GM21526 (cell line): ENCODE data around the gene ADAMTS20.

Experiments used
- ATAC-seq: cut with Tn5 transposase; IDR thresholded peaks from one replicate; pipeline ENCODE4 v1.9.1; 2021; ENCODE audit warnings: moderate library complexity; ENCODE audit not compliant: unreplicated experiment, low FRiP score

ADAMTS20 gene

DNA sequence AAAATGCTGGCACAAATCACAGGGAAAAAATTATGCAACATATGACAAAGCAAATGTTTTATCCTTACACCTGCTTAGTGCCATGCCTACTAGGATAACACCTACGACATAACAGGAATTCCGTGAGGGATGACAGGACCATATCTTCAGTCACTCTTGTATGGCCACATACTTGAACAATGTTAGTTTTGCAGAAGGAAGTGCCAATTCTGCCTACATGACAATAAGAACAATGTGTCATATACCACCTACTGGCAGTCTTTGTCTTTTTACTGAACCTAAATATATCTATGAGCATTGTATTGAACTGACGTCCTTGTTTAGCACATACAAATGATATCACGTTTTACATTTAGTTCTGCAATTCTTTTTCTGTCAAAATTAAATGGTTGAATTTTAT is 234.0 kb downstream of the ADAMTS20 start:
- no peak for ATAC-seq

- no peak for ATAC-seq
Measured at GRCh38 chr12:43317156-43317555, 234.8 kb downstream of the ADAMTS20 start.

DNA sequence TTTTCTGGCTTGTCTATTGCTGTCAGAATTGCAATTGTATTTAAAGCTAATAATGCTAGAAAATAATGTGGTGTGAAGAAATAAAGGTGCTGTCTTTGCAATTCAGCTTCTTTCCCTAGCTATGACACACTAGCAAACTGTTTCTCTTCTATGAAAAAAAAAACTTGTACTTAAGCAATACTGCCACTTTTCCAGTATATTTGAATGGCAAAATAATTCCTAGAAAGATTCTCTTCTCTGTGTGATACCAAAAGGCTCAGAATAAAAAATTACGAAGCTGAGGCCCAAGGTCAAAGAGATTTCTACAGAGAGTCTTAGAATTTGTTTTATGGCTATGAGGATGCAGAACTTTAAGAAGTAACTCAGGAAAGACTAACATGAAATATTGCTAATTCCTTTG is 235.5 kb downstream of the ADAMTS20 start:
- ATAC-seq: no peak

DNA sequence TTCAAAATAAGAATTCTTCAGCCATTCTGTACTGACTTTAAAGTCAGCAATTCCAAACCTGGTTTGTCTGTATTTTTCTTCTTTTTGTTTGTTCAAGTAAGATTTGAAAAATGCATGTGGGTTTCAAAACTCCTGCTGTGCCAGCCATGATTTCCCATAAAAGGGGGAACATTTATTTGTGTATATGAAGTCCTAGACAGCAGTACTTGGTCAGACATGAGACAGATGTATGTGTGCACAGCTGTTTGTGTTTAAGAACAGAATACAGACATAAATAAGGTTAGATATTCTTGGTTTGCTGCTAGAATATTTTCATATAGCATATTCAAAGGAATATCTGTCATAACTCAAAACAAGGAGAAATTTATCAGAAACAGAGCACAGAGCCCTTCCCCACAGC is 236.0 kb downstream of the ADAMTS20 start:
- ATAC-seq: no peak

- ATAC-seq: no peak
Measured at GRCh38 chr12:43312991-43313505, 239.0 kb downstream of the ADAMTS20 start.

GRCh38 chr12:43310596-43310995 is 241.4 kb downstream of the ADAMTS20 start:
- no peak for ATAC-seq

GRCh38 chr12:43309959-43310358 is 242.0 kb downstream of the ADAMTS20 start:
- no peak for ATAC-seq

GRCh38 chr12:43308776-43309175 is 243.2 kb downstream of the ADAMTS20 start:
- no peak for ATAC-seq

DNA sequence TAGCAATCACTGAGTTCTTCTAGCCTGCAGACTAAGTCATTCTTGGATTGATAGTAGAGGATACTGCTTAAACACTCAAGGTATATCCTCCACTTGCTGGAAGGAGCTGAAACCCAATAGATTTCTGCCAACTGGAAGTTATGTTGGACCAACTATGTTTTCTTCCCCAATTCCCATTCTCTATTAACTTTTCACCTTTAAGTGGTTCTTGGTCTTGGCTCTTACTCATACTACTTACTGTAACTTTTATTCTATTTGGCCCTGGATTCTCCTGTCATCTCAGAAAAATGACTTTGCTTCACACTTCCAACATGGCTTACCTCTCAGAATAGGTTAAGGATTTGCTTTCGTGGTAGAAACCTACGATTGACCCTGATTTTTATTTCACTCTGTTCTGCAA is 244.9 kb downstream of the ADAMTS20 start:
- no peak for ATAC-seq

DNA sequence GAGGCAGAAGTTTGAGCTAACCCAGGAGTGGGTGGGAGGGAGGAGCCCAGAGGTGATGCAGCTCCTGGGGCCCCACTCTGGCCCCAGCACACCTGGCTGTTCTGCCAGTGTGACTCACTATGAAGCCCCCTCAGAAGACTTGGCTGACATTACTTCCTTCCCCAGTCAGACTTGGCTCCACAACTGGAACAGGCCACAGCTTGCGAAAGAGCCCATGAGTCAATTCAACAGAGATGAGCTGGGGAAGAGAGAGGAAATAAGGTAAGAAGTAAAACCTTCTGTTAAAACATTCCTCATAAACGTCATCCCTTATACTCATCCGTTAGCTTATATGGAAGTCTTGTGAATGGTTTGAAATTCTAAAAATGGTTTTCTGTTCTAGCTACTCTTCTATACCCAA is 245.9 kb downstream of the ADAMTS20 start:
- ATAC-seq: no peak

DNA sequence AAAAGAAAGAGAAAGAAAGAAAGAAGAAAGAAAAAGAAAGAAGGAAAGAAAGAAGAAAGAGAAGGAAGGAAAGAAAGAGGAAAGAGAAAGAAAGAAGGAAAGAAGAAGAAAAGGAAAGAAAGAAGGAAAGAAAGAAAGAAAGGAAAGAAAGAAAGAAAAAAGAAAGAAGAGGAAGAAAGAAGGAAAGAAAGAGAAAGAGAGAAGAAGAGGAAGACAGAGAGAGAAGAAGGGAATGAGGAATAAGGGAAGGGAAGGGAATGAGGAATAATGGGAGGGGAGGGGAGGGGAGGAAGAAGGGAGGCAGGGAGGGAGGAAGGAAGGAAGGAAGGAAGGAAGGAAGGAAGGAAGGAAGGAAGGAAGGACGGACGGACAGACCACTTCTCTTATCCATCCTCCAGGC is 246.9 kb downstream of the ADAMTS20 start:
- no peak for ATAC-seq
